DMS53 treated with DMSO at 0.1 percent for 48 hours (cell line): ENCODE data around the gene RASGEF1B.
A peak's percentile ranks its signal among the peaks of the same experiment; 100 is the strongest.
"Not testable (repeated sequence)": the region's sequence is repeated elsewhere in the genome, so short reads cannot be mapped to it uniquely, and the experiment has no call there.

Experiments used
- DNase-seq: peaks from one replicate; lab custom pipeline; 2025; ENCODE audit not compliant: unreplicated experiment; lab: John Stamatoyannopoulos, UW

RASGEF1B gene

DNA sequence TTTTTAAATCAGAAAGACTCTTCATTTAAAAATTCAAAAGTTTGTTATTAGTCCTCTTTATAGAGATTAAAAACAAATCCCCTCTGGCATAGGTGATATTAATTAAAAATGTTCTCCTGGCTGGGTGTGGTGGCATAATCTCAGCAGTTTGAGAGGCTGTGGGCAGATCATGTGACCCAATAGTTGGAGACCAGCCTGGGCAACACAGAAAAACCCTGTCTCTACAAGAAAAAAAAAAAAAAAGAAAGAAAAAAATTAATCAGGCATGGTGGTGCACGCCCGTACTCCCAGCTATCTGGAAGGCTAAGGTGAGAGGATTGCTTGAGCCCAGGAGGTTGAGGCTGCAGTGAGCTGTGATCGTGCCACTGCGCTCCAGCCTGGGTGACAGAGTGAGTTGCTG is 38.9 kb downstream of the RASGEF1B start:
- DNase-seq = no peak

DNA sequence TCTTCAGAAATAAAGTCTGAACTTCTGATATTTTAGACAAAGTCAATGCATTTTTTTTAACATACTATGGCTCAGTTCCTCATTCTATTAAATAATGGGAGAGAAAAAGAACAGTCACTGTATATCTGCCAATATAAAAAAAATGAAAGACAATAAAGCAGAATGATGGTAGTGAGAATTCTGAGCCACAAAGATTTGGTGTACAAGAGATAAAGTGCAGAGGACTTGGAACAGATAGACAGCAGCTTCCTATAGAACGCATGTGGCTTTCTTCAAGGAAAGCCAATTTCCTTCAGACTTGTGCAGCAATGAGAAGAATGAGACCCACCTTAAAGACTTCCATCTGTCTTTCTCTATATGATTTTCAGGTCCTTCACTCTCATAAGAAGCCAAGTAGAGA is 39.7 kb downstream of the RASGEF1B start:
- no peak for DNase-seq

DNA sequence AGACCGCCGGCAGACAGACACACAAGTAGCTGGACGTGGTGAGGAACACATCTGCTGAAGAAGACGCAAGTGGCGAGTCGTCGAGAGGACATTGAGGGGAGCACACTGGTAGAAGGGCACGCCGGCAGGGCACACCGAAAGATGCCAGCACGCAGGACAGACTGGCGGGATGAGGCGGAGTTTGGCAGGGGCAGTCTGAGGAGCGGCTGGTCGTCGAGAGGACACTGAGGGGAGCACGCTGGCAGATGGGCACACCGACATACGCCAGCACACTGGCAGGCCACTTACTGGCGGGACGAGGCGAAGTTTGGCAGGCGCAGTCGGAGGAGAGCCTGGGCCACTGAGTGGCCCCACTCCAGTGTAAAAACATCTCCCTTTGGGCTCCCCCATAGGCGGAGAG is 42.1 kb downstream of the RASGEF1B start:
- DNase-seq = no peak

DNA sequence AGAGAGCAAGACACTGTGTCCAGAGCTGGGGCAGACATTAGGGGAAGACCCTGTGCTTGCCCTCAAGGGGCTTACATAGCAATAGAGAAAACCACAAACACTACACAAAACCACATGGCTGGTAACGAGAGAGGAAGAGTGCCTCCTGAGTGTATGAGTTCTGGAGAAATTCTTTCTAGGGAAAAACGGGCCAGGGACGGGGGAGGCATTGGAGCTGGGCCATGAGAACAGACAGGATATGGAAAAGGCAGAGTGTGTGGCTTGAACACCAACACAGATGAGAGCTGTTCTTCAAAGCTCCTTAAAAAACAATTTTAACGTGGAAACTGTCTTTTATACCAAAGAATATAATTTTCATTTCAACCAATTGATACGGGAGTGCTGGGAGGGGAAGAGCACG is 42.7 kb downstream of the RASGEF1B start:
- DNase-seq = no peak

DNA sequence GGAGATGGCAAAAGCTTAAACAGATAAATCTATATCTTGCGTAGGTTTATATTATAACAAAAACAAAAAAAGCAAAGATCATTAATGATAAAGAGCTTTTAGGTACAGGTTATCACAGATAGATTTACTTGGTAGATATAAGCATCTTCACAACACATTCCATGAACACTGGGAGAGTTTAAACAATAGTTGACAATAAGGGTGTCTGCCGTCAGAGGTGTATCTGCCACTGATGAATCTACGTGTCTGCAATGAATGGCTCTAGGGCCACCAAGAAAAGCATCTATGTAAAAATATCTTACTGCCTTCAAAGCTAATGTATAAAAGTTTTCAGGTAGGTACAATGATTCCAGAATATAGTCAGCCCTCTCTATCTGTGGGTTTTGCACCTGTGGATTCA is 43.7 kb downstream of the RASGEF1B start:
- DNase-seq = no peak

DNA sequence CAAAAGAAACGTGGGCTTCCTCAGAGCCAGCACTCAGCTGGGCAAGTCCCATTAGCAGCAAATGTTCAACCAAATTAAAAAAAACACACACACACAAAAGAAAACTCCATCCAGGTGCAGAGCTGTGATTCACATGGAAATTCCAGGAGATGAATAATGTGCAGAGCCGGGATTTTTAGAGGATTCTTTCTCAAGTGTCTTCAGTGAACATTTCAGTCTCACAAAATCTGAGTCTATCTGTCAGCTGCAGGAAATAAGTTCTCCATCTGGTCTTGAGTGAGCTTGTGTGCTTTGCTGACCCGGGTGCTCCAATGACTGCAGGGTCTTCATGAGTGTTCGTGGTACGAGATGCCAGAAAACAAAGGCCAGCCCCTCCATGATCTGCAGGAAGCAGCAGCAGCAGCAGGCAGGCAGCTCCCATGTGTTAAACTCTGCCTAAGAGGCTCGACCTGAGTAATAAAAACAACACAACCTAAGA is 44.3 kb downstream of the RASGEF1B start:
- DNase-seq = no peak

DNA sequence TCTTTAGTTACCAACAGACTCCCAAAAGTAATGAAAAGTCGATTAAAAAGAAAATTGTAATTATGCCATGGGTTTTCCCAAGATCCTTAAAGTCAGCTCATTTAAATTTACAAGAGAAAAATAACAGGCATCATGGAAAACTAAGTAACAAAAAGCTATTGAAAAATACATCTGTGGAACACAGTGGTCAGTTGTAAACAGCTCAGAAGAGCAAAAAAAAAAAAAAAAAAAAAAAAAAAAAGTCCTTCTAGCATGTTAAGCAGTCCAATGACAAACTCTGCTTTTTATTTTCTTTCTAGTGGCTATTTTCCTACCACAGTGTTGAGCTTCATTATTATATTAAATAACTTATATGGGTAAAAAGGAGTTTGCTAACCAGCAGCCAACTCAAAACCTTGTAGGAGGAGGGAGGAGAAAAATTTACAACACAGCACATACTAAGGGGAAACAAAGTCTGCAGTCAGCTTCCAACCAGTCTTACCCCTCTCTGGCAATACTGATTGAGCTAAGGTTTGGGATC is 44.9 kb downstream of the RASGEF1B start:
- no peak for DNase-seq

DNA sequence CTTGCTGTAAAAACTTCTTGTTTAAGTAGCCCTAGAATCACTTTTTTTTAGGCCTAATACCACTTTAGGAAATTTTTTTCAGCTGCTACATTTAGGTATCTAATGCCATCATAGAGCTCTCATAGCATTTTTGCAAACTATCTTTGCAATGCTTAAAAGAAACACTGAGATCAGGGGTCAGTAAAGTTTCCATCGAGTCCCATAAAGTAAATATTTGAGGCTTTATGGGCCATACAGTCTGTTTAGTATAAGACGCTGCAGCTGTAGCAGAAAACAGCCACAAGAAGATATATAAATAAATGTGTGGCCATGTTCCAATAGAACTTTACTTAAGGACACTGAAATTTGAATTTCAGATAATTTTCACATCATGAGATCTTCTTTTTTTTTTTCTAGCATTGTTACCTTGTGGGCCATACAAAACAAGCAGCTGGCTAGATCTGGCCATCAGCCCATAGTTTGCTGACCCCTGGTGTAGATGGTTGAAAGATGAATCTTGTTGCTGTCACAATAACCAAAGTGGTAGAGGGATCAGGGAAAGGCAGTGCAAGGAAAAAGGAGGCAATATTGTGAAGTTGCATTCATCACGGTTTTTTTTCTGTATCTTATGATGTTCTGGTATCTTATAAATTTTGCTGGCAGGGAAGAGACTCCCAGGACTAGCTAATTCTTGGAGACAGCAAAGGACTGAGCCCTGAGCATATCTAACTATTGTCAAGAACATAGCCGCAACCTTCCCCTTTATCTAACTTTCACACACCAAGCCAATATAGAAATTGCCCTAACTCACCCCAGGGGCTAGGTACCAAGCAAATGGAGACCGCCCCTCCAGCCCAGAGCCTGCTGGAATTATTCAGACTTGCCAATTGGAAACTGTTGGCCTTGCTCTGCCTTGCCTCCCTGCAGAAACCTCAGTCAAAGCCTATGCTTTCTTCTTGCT is 46.6 kb downstream of the RASGEF1B start:
- DNase-seq = no peak

DNA sequence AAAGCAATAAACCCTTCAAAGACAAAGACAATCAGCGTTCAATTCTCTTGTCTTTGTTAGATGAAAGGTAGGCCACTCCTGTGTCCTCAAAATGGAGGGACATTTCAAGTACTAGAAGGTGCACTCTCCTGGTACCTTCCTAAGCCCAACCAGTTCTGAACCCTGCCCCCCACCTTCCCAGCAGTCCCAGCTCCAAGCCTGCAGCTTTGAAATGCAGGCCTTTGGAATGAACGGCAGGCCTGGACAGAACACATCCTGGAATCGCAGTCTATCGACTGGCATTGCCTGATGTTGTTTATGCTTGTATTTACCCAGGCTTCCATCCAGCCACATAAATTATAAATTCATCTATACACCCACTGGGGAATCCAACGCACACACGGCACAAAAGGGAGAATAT is 47.4 kb downstream of the RASGEF1B start:
- no peak for DNase-seq

DNA sequence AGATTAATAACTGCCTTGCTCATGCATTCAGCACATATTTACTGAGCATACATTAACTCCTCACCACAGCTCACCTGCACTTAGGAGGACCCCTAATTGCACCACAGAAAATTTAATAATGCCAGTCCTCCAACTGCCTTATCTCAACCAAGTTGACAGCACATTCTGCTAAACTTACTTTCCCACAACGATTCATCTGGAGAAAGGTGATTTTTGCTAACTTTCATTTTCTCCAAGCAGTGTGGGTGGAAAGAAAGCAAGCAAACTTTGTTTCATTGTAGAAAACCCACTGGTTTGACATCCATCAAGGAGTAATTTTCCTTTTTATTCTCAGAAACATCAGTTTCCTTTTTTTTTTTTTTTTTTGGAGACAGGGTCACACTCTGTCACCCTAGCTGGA is 49.1 kb downstream of the RASGEF1B start:
- no peak for DNase-seq

DNA sequence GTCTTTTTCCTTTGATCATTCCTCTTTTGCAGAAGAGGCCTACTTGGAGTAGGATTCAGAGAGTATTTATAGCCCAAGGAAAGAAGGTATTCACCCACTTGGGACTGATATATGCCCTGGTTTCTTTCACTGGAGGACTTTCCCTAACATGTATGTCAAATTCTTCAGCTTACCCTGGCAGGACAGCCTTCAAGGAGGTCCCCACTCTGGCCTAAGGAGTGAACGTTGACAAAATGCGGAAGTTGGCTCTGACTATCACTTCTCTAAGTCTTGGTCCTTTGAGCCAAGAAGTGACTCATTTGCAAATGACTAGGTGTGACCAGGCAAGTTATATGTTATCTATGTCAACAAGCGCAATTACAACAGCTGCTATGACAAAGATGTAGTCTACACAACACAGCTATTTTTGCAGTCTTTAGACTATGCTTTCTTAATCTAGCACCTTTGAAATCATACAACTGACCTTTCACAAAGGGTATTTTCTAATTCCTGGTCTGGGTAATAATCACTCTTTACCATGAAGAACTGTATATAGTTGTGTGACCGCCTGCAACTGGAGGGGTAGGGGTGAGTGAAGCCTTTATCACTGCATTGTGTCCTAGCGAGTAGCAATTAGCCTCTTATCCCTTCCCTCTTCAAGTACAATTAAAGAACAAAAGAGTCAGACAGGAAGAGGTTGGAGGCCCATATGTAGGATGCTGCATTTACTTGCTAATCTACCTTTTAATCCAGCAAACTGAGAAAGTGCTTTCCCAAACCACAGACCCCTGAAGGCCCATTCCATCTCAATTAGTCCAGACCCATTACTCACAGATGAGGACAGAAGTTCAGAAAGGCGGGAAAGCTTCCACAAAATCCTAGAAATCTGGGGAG is 50.1 kb downstream of the RASGEF1B start:
- no peak for DNase-seq

DNA sequence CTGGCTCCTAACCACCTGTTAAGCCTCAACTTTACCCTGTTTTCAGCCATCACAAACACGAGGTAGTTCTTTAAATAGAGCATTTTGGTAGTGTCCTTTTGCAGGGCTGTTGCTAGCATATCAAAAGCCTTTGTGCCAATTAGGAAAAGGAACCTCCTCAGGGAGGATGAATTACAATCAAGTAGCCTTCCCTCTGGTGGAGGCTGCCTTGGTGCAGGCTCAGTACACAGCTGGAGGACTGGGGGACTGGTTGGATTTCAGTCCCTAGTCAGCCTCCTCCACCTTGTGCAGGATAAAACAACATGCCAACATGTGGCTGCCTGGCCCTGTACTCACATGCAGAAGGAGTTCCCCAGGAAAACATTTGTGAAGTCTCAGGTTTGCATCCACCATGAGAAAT is 53.1 kb downstream of the RASGEF1B start:
- DNase-seq = no peak

DNA sequence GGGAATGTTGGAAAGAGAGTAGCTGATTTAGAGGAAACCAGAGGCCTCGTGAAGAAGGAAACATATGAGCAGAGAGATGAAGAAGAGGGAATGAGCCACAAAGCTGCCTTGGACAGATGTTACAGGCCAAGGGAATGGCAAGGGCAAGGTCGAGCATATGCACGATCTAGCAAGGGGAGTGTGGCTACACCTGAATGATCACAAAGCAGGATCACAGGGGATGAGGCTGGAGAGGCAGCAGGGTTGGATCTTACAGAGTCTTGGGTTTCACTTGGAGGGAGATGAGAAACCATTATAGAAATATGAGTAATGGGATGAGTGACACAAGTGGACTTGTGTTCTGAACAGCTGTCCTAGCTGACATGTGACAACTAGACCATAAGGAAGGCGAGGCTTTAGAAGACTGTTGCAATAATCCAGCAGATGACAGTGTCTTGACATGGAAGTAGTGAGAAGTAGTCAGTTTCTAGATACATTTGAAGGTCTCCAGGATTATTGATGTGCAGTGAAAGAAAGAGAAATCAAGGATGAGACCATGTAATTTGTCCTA is 58.7 kb downstream of the RASGEF1B start:
- DNase-seq = no peak

DNA sequence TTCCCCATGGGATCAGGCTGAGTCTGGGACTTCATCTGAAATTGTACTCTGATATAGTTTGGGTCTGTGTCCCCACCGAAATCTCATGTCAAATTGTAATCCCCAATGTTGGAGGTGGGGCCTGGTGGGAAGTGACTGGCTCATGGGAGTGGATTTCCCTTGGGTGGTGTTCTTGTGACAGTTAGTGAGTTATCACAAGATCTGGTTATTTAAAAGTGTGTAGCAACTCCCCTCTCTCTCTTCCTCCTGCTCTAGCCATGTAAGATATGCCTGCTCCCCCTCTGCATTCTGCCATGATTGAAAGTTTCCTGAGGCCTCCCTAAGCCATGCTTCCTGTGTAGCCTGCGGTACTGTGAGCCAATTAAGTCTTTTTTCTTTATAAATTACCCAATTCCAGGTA is 61.0 kb downstream of the RASGEF1B start:
- no peak for DNase-seq

DNA sequence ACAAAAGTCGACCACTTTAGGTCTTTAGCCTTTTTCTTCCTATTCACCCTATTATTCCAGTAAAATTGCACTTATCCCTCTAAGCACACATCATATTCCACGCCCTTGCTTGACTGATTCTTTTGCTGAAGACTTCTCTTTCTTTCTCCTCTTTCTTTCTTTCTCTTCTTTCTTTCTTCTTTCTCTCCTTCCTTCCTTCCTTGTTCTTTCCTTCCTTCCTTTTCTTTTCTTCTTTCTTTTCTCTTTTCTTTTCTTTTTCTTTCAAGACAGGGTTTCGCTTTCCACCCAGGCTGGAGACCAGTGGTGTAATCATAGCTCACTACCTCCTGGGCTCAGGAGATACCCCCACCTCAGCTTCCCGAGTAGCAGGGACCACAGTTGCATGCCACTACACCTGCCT is 61.9 kb downstream of the RASGEF1B start:
- DNase-seq = no peak

DNA sequence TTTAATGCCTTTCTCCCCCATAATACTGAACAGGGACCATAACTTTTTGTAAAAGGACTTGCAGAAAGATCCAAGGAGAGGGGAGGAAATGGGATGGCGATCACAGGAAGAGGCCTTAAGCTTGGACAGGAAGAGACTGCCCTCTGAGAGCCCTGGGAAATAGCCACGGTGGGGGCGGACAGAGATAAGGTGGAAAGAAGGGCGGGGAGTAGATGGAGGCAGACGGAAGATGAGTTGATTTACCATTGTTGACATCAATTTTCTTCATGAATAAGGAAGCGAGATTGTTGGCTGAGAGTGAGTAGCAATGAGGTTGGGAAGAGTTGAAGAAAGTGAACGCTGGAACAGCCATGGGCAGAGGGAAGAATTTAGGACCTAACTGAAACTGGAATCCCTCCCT is 63.4 kb downstream of the RASGEF1B start:
- no peak for DNase-seq

DNA sequence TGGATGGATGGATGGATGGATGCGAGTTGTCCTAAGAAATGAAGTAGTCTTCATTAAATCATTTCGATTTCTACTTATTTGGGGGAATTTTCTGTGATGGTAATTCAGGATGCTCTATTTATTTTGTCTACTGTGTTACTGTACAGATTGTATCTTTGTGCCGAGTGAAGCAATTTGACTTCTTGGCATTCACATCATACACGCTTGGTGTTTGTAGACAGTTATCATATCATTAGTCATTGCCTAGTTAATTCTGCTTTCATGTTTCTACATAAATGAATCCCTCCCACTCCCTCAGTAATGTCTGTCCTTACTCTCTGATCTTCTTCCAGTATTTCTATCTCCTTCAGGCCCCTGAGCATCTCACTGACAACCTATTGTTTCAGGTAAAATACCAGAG is 64.0 kb downstream of the RASGEF1B start:
- DNase-seq = no peak

DNA sequence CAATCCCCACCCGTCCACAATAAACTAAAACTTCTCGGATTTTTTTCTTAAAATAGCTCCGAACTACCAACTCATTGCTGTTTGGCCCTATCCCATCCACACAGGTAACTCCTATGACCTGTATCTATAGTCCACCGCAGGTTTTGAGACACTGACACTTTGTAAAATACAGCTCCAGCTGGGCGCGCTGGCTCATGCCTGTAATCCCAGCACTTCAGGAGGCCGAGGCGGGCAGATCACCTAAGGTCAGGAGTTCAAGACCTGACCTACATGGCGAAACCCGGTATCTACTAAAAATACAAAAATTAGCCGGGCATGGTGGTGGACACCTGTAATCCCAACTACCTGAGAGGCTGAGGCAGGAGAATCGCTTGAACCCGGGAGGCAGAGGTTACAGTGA is 65.2 kb downstream of the RASGEF1B start:
- not testable (repeated sequence) for DNase-seq

DNA sequence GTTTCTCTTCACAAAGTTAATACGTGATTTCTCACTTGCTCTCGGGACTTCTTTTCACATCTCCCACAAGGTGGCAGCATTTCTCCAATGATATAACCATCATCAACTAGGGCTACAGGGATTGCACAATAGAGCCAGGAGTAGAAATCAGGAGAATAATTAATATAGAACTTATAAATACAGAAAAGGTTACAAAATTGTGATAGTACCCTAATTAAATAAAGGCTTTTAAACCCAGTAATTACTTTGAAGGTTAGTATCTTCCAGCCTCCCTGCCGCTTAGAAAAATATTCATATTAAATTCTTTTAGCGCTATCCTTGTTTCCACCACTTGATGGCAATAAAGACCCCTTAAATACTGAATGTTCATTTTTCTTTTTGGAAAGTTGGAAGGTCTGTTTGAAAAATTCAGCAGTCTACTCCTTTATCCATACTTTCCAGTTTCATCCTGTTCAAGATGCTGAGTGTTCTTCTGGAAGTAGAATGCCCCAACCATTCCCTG is 65.8 kb downstream of the RASGEF1B start:
- peak; percentile 82 for DNase-seq

DNA sequence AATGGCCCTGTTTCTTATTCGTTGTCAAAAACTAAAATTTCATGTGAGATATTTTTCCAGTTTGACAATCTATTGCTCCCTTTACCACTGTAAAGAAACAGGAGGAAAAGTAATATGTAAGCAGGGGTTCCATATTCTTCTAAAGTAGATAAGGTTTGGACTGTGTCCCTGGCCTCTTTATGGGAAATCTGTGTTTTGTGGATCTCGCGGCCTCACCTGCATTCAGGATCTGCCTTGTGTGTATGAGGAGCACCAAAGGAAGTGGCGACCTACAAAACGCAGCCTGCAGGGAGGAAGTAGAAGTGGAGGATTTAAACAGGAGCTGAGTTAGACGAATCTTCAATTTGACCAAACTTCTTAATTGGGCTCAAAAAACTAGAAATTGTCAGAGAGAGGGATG is 67.0 kb downstream of the RASGEF1B start:
- no peak for DNase-seq

DNA sequence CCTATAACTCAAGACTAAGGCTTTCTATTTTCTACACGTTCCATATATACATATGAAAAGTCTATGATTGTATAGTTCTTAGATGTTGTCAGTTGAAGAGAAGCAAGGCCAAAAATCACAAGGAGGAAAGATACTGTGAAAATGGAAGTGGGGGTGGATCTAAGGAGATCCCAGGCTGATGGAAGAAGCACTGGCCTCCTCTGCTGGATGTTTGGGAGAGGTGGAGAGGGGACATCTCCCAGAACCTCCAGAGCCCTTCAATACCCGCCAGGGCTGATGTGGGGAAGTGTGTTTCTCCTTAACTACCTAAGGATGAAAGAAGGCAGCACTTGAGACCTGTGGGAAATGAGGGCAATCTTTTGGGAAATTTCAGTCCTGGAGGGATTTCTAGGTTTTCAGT is 67.4 kb downstream of the RASGEF1B start:
- no peak for DNase-seq
